ENCODE results near the gene TSPAN4.

The TSPAN4 gene

GRCh38 chr11:815675-816432, 26.8 kb upstream of the TSPAN4 start:
- Histone ChIP-seq H3K36me3 (ENCODE audit: insufficient read depth, low read length) (peaks cover 32% of the 10 kb centered on the region), H3K9ac (ENCODE audit: low read depth, low read length) (no peak overlapping the region), H3K27ac (ENCODE audit: low read length) (no peak overlapping the region), H3K4me2 (ENCODE audit: insufficient read depth, low read length) (no peak overlapping the region), H3K4me1 (ENCODE audit: insufficient read depth, low read length) (peaks cover 38% of the 10 kb centered on the region), H3K27me3 (ENCODE audit: insufficient read depth, low read length, poor library complexity) (no peaks in the 10 kb centered on the region), H3K9me3 (ENCODE audit: insufficient read depth, low read length, severe bottlenecking) (no peaks in the 10 kb centered on the region), H2AFZ (ENCODE audit: low read depth, low read length) (no peak overlapping the region), H3K4me3 (ENCODE audit: low read depth in 1 of 2, low read length in 2 of 2) (no peak overlapping the region), H3K79me2 (ENCODE audit: insufficient read depth, low read length) (peaks cover 28% of the 10 kb centered on the region), H4K20me1 (ENCODE audit: insufficient read depth, low read length) (peaks cover 44% of the 10 kb centered on the region)
- no peak for DNase-seq
- TF ChIP-seq EZH2 (IDR thresholded peaks at IDR 0.05; ENCODE audit: borderline replicate concordance, low read depth, low read length, severe bottlenecking): no peak
- TF ChIP-seq, protein P1, sequence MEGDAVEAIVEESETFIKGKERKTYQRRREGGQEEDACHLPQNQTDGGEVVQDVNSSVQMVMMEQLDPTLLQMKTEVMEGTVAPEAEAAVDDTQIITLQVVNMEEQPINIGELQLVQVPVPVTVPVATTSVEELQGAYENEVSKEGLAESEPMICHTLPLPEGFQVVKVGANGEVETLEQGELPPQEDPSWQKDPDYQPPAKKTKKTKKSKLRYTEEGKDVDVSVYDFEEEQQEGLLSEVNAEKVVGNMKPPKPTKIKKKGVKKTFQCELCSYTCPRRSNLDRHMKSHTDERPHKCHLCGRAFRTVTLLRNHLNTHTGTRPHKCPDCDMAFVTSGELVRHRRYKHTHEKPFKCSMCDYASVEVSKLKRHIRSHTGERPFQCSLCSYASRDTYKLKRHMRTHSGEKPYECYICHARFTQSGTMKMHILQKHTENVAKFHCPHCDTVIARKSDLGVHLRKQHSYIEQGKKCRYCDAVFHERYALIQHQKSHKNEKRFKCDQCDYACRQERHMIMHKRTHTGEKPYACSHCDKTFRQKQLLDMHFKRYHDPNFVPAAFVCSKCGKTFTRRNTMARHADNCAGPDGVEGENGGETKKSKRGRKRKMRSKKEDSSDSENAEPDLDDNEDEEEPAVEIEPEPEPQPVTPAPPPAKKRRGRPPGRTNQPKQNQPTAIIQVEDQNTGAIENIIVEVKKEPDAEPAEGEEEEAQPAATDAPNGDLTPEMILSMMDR (IDR thresholded peaks at IDR 0.05; ENCODE audit: borderline replicate concordance, extremely low read depth, low read length, poor library complexity, severe bottlenecking): no peak
- no peak for ATAC-seq (ENCODE audit: insufficient read depth, low read depth)

- ATAC-seq (ENCODE audit: insufficient read depth, low read depth): no peak
- TF ChIP-seq, protein P1 (IDR thresholded peaks at IDR 0.05; ENCODE audit: borderline replicate concordance, extremely low read depth, low read length, poor library complexity, severe bottlenecking): no peak
- Histone ChIP-seq H4K20me1 (ENCODE audit: insufficient read depth, low read length) (peaks cover 44% of the 10 kb centered on the region), H3K4me3 (ENCODE audit: low read depth in 1 of 2, low read length in 2 of 2) (no peak overlapping the region), H3K4me1 (ENCODE audit: insufficient read depth, low read length) (peaks cover 38% of the 10 kb centered on the region), H3K79me2 (ENCODE audit: insufficient read depth, low read length) (peaks cover 28% of the 10 kb centered on the region), H3K9me3 (ENCODE audit: insufficient read depth, low read length, severe bottlenecking) (no peaks in the 10 kb centered on the region), H2AFZ (ENCODE audit: low read depth, low read length) (no peak overlapping the region), H3K9ac (ENCODE audit: low read depth, low read length) (no peak overlapping the region), H3K36me3 (ENCODE audit: insufficient read depth, low read length) (peaks cover 32% of the 10 kb centered on the region), H3K27me3 (ENCODE audit: insufficient read depth, low read length, poor library complexity) (no peaks in the 10 kb centered on the region), H3K4me2 (ENCODE audit: insufficient read depth, low read length) (no peak overlapping the region), H3K27ac (ENCODE audit: low read length) (no peak overlapping the region)
- DNase-seq: no peak
These were observed 26.2 kb upstream of the TSPAN4 start for GRCh38 chr11:816433-816779.

- peaks cover 23% of the 10 kb centered on the region for H3K79me2 ChIP-seq (ENCODE audit: insufficient read depth, low read length)
- peak within 1 kb of the TSS; percentile 76 for H3K27ac ChIP-seq (ENCODE audit: low read length)
- no peaks in the 10 kb centered on the region for H3K9me3 ChIP-seq (ENCODE audit: insufficient read depth, low read length, severe bottlenecking)
- peak within 1 kb of the TSS; percentile 74 to 87 for H3K4me3 ChIP-seq (ENCODE audit: low read depth in 1 of 2, low read length in 2 of 2)
- peaks cover 26% of the 10 kb centered on the region for H3K4me1 ChIP-seq (ENCODE audit: insufficient read depth, low read length)
- H2AFZ ChIP-seq (ENCODE audit: low read depth, low read length): peak within 1 kb of the TSS; percentile 64
- DNase-seq (no peak), ATAC-seq (ENCODE audit: insufficient read depth, low read depth) (no peak)
- TF ChIP-seq EZH2 (IDR thresholded peaks at IDR 0.05; ENCODE audit: borderline replicate concordance, low read depth, low read length, severe bottlenecking): no peak
- TF ChIP-seq, protein P1 (IDR thresholded peaks at IDR 0.05; ENCODE audit: borderline replicate concordance, extremely low read depth, low read length, poor library complexity, severe bottlenecking): no peak
- H3K27me3 ChIP-seq (ENCODE audit: insufficient read depth, low read length, poor library complexity): no peaks in the 10 kb centered on the region
- peak within 1 kb of the TSS; percentile 92 for H3K9ac ChIP-seq (ENCODE audit: low read depth, low read length)
- H3K4me2 ChIP-seq (ENCODE audit: insufficient read depth, low read length): peak within 1 kb of the TSS; percentile 100
- H4K20me1 ChIP-seq (ENCODE audit: insufficient read depth, low read length): peaks cover 34% of the 10 kb centered on the region
- H3K36me3 ChIP-seq (ENCODE audit: insufficient read depth, low read length): peaks cover 23% of the 10 kb centered on the region
These were observed 24.1 kb upstream of the TSPAN4 start, which contains the start of gene PNPLA2 for GRCh38 chr11:818396-819128. Gene PNPLA2, plus strand, starts transcription at chr11:818914. Its CDS starts 805 bp downstream, at chr11:819719.

Measured in DND-41 (cell line).